HepG2 (cell line): ENCODE results near the gene CARD9. TPM values are rescaled to one million over a fixed set of nuclear protein-coding genes. Genes with fewer than 3 reads are reported as not detected.
A peak's percentile ranks its signal among the peaks of the same experiment; 100 is the strongest.

Experiments
- AGO1 ChIP-seq: fragments of 200-400 bp; formaldehyde crosslinking; IDR thresholded peaks from 2 replicates; pipeline ENCODE4 v1.6.1; 2017; ENCODE audit warnings: mild to moderate bottlenecking, low read depth, low read length, moderate library complexity; ENCODE audit not compliant: poor library complexity, severe bottlenecking
- ATAD3A ChIP-seq: sonication (generic); formaldehyde crosslinking; IDR thresholded peaks from 2 replicates; pipeline ENCODE4 v1.4.0; 2020; ENCODE audit warnings: missing genetic modification reagents
- GPBP1L1 ChIP-seq: sonication (generic); formaldehyde crosslinking; IDR thresholded peaks from 2 replicates; pipeline ENCODE4 v1.5.0; 2020; ENCODE audit warnings: mild to moderate bottlenecking, missing genetic modification reagents
- GTF3A ChIP-seq: sonication (generic); formaldehyde crosslinking; conservative IDR thresholded peaks from 2 replicates; pipeline ENCODE4 v1.4.0; 2020; ENCODE audit warnings: mild to moderate bottlenecking, missing genetic modification reagents
- HNF4G ChIP-seq, 2 experiments: sonication (generic) in 1 of 2; formaldehyde crosslinking in 1 of 2; IDR thresholded peaks; 2 replicates each; pipeline versions ENCODE4 v1.4.0 to v1.6.1; 2011 to 2020; ENCODE audit warnings: borderline replicate concordance in 2 of 2, low read depth in 2 of 2, mild to moderate bottlenecking in 2 of 2, low read length in 1 of 2, missing genetic modification reagents in 1 of 2, moderate library complexity in 1 of 2
- NR2F2 ChIP-seq: IDR thresholded peaks from 2 replicates; pipeline ENCODE4 v1.6.1; 2012; ENCODE audit warnings: low read depth, inconsistent platforms, borderline replicate concordance
- SKI ChIP-seq: fragments of 450-650 bp; IDR thresholded peaks from one replicate; pipeline ENCODE4 v1.6.1; 2018; ENCODE audit warnings: mild to moderate bottlenecking; ENCODE audit not compliant: partially characterized antibody
- SNAPC2 ChIP-seq: sonication (generic); formaldehyde crosslinking; IDR thresholded peaks from 2 replicates; pipeline ENCODE4 v1.8.1; 2022; ENCODE audit warnings: mild to moderate bottlenecking, missing genetic modification reagents
- THAP8 ChIP-seq: sonication (generic); formaldehyde crosslinking; IDR thresholded peaks from 2 replicates; pipeline ENCODE4 v1.5.1; 2020; ENCODE audit warnings: missing genetic modification reagents, mild to moderate bottlenecking, borderline replicate concordance
- ZNF326 ChIP-seq: sonication (generic); formaldehyde crosslinking; IDR thresholded peaks from 2 replicates; pipeline ENCODE4 v1.4.0; 2020; ENCODE audit warnings: missing genetic modification reagents, borderline replicate concordance
- ZNF567 ChIP-seq: sonication (generic); formaldehyde crosslinking; IDR thresholded peaks from 2 replicates; pipeline ENCODE4 v1.8.1; 2023; ENCODE audit warnings: mild to moderate bottlenecking, missing genetic modification reagents, borderline replicate concordance
- ZNF710 ChIP-seq: sonication (generic); formaldehyde crosslinking; IDR thresholded peaks from 2 replicates; pipeline ENCODE4 v1.5.0; 2020; ENCODE audit warnings: mild to moderate bottlenecking, missing genetic modification reagents, borderline replicate concordance
- ZNF768 ChIP-seq: sonication (generic); formaldehyde crosslinking; IDR thresholded peaks from 2 replicates; pipeline ENCODE4 v1.4.0; 2020; ENCODE audit warnings: missing genetic modification reagents
- ZNF879 ChIP-seq: sonication (generic); formaldehyde crosslinking; IDR thresholded peaks from 2 replicates; pipeline ENCODE4 v1.8.1; 2023; ENCODE audit warnings: missing genetic modification reagents
- ZSCAN12 ChIP-seq: sonication (generic); formaldehyde crosslinking; IDR thresholded peaks from 2 replicates; pipeline ENCODE4 v1.9.0; 2021; ENCODE audit warnings: mild to moderate bottlenecking, missing genetic modification reagents
- polyA plus RNA-seq, 8 experiments: library from polyadenylated mRNA; depleted of rRNA in 3 of 8; stranded (reverse) in 7 of 8; unstranded in 1 of 8; fragments of >200 nt; fragmentation: Illumina TruSeq in 4 of 8; extraction: Trizol in 4 of 8; gene quantifications; 2 replicates each; pipeline versions ENCODE4 v1.2.1 to v1.2.3, GENCODE V29; 2011 to 2016; ENCODE audit warnings: low read depth in 4 of 8, missing spikeins in 1 of 8, mixed read lengths in 1 of 8; ENCODE audit not compliant: insufficient read depth in 1 of 8
- total RNA-seq, 5 experiments: library from RNA; depleted of rRNA; stranded (reverse); fragments of >200 nt; fragmentation: Illumina TruSeq; extraction: Trizol; gene quantifications; 2 replicates each; pipeline ENCODE4 v1.2.3, GENCODE V29; 2016; ENCODE audit warnings: low read depth in 1 of 5

The CARD9 gene
- total and polyA plus RNA-seq, 2 of the 13 experiments (the other 11 are each of a cell fraction or from before 2014, with no cell fraction given) = 3.3 to 7.4 TPM

GRCh38 chr9:136409557-136410455 is 36.3 kb upstream of the CARD9 start (continued):
- no peak for TF ChIP-seq AGO1
- no peak for TF ChIP-seq ZNF326 (CRISPR knock-in tag)
- TF ChIP-seq SKI = no peak
- TF ChIP-seq NR2F2 = no peak; the same call in 1 of the 2 replicates
- peak; percentile 38; the same call in 1 of the 2 replicates for TF ChIP-seq ZNF768 (CRISPR knock-in tag)
- no peak for TF ChIP-seq ZNF710 (CRISPR knock-in tag)
- no peak for TF ChIP-seq SNAPC2 (CRISPR knock-in tag)
- no peak for TF ChIP-seq HNF4G (IDR thresholded peaks at IDR 0.05; ENCODE audit: borderline replicate concordance, low read depth, low read length)
- TF ChIP-seq HNF4G (CRISPR knock-in tag; IDR thresholded peaks at IDR 0.05; ENCODE audit: borderline replicate concordance, low read depth) = no peak
- TF ChIP-seq GTF3A (CRISPR knock-in tag) = 0 out of 2 replicates have a peak, but pooled peaks have one; percentile 69
- peak; percentile 68; the same call in 1 of the 2 replicates for TF ChIP-seq ZSCAN12 (CRISPR knock-in tag)
- TF ChIP-seq ZNF879 (CRISPR knock-in tag) = peak; percentile 59; the same call in 1 of the 2 replicates
- TF ChIP-seq THAP8 (CRISPR knock-in tag) = no peak; the same call in 1 of the 2 replicates
- TF ChIP-seq ZNF567 (CRISPR knock-in tag) = no peak
- TF ChIP-seq GPBP1L1 (CRISPR knock-in tag) = no peak
- TF ChIP-seq ATAD3A (CRISPR knock-in tag) = no peak
